Measurements from ENCODE around the gene ZNF142. TPM values are rescaled to one million over a fixed set of nuclear protein-coding genes. Genes with fewer than 3 reads are reported as not detected.
"Not testable (repeated sequence)": the region's sequence is repeated elsewhere in the genome, so short reads cannot be mapped to it uniquely, and the experiment has no call there.

The ZNF142 gene
- total RNA-seq, 1 experiment from 2014 or later: 31.3 TPM

GRCh38 chr2:218687400-218688060, 28.1 kb upstream of the ZNF142 start:
- BruUV-seq (replicated peaks); H3K27me3 ChIP-seq (ENCODE audit: control insufficient read depth, insufficient read depth, low read length); DNase-seq (ENCODE audit: low read depth, low spot score); in situ Hi-C loops (cut with HindIII; ENCODE audit: low pct_unique_long_range_greater_than_20kb, low sequenced_read_pairs); H3K36me3 ChIP-seq (ENCODE audit: control insufficient read depth, insufficient read depth, low read length); H3K9me3 ChIP-seq (ENCODE audit: control insufficient read depth, insufficient read depth, low read depth, low read length); H3K4me3 ChIP-seq (ENCODE audit: low read depth in 2 of 2, low read length in 2 of 2); H3K27ac ChIP-seq (ENCODE audit: low read length); H3K4me1 ChIP-seq (ENCODE audit: control insufficient read depth, insufficient read depth, low read length): not testable (repeated sequence)
- ATAC-seq: peak; percentile 99
- peak; percentile 90 for TF ChIP-seq CTCF (IDR thresholded peaks at IDR 0.05)
- intact Hi-C loops (cut with micrococcal nuclease; ENCODE audit: unreplicated experiment): loop anchor here (1.0 kb wide), 1 partner anchor 160 kb away; no protein-coding TSS in a partner anchor
- ChIA-PET CTCF (interaction anchor here (1.1 to 1.3 kb wide), 2 partner anchors 28 to 160 kb away, joined by 6 to 10 read pairs; partner anchors contain the start of genes BCS1L and ZNF142), POLR2A (interaction anchor here (1.0 kb wide), 1 partner anchor 16 kb away, joined by 3 read pairs; no protein-coding TSS in a partner anchor)

GRCh38 chr2:218680061-218680460, 20.6 kb upstream of the ZNF142 start:
- CTCF ChIA-PET: no interaction called here
- intact Hi-C loops (cut with micrococcal nuclease; ENCODE audit: unreplicated experiment) (no loop called here), in situ Hi-C loops (cut with HindIII; ENCODE audit: low pct_unique_long_range_greater_than_20kb, low sequenced_read_pairs) (no loop called here)
- no TSS peak for BruUV-seq (replicated peaks)
- Histone ChIP-seq H3K27ac (ENCODE audit: low read length) (no peak overlapping the region), H3K27me3 (ENCODE audit: control insufficient read depth, insufficient read depth, low read length) (no peaks in the 10 kb centered on the region), H3K9me3 (ENCODE audit: control insufficient read depth, insufficient read depth, low read depth, low read length) (no peaks in the 10 kb centered on the region), H3K36me3 (ENCODE audit: control insufficient read depth, insufficient read depth, low read length) (no peaks in the 10 kb centered on the region; the same call in 1 of the 2 replicates), H3K4me3 (ENCODE audit: low read depth in 2 of 2, low read length in 2 of 2) (no peak overlapping the region), H3K4me1 (ENCODE audit: control insufficient read depth, insufficient read depth, low read length) (no peaks in the 10 kb centered on the region)
- no peak for TF ChIP-seq REST (IDR thresholded peaks at IDR 0.05; ENCODE audit: insufficient read depth in 1 of 2, low read depth in 2 of 2, low read length in 1 of 2)
- DNase-seq (ENCODE audit: low read depth, low spot score) (no peak), ATAC-seq (no peak)
- POLR2A ChIA-PET: interaction anchor here (0.6 kb wide), 1 partner anchor 20 kb away, joined by 3 read pairs; the partner anchor contains the start of genes BCS1L and ZNF142

GRCh38 chr2:218679119-218679518, 19.7 kb upstream of the ZNF142 start:
- no peak for DNase-seq (ENCODE audit: low read depth, low spot score)
- ChIA-PET POLR2A (no interaction called here), CTCF (no interaction called here)
- Histone ChIP-seq H3K9me3 (ENCODE audit: control insufficient read depth, insufficient read depth, low read depth, low read length) (no peaks in the 10 kb centered on the region), H3K27me3 (ENCODE audit: control insufficient read depth, insufficient read depth, low read length) (no peaks in the 10 kb centered on the region), H3K4me3 (ENCODE audit: low read depth in 2 of 2, low read length in 2 of 2) (no peak overlapping the region), H3K4me1 (ENCODE audit: control insufficient read depth, insufficient read depth, low read length) (no peaks in the 10 kb centered on the region), H3K36me3 (ENCODE audit: control insufficient read depth, insufficient read depth, low read length) (no peaks in the 10 kb centered on the region; the same call in 1 of the 2 replicates), H3K27ac (ENCODE audit: low read length) (no peak overlapping the region)
- TF ChIP-seq CTCF (IDR thresholded peaks at IDR 0.05) (no peak), TCF7L2 (IDR thresholded peaks at IDR 0.05; ENCODE audit: low read depth, low read length) (no peak)
- intact Hi-C loops (cut with micrococcal nuclease; ENCODE audit: unreplicated experiment) (no loop called here), in situ Hi-C loops (cut with HindIII; ENCODE audit: low pct_unique_long_range_greater_than_20kb, low sequenced_read_pairs) (no loop called here)
- ATAC-seq: no peak
- no TSS peak for BruUV-seq (replicated peaks)

Measured in Panc1 (cell line).